Activated T-helper 1 cell treated with anti-CD3 and anti-CD28 coated beads, Interleukin-12 subunit alpha, Interleukin-12 subunit beta, Interleukin-2, Interleukin-4 antibody, amounts not matched to agents 30 ng/mL and 10 ng/mL and 1 ng/mL, durations not matched to agents 14 hours and 24 hours and 36 hours (primary cell): ENCODE data around the gene ATAD3B. TPM values are rescaled to one million over a fixed set of nuclear protein-coding genes. Genes with fewer than 3 reads are reported as not detected.
"Not testable (repeated sequence)": the region's sequence is repeated elsewhere in the genome, so short reads cannot be mapped to it uniquely, and the experiment has no call there.

Experiments
- DNase-seq: peaks from one replicate; pipeline ENCODE4 v3.0.0; 2021; ENCODE audit warnings: low spot score
- H3K27ac Mint-ChIP-seq: one replicate; pipeline ENCODE4 v1.8.0; 2021; ENCODE audit warnings: mild to moderate bottlenecking, mixed read lengths
- H3K27me3 Mint-ChIP-seq: one replicate; pipeline ENCODE4 v1.8.0; 2022; ENCODE audit warnings: mild to moderate bottlenecking, moderate library complexity, mixed read lengths; ENCODE audit not compliant: insufficient read depth
- H3K36me3 Mint-ChIP-seq: one replicate; pipeline ENCODE4 v1.8.0; 2021; ENCODE audit warnings: low read depth, mixed read lengths
- H3K4me1 Mint-ChIP-seq: one replicate; pipeline ENCODE4 v1.8.0; 2021; ENCODE audit warnings: low read depth, mixed read lengths
- H3K4me3 Mint-ChIP-seq: one replicate; pipeline ENCODE4 v1.8.0; 2021; ENCODE audit warnings: mild to moderate bottlenecking, moderate library complexity, mixed read lengths
- H3K9me3 Mint-ChIP-seq: one replicate; pipeline ENCODE4 v1.8.0; 2021; ENCODE audit warnings: mixed read lengths
- intact Hi-C: fragments of 100-400 bp; cut with micrococcal nuclease; formaldehyde crosslinking; loops from one replicate; pipeline ENCODE4 v1.15.1; 2024
- total RNA-seq: library from RNA; stranded (reverse); gene quantifications from 2 replicates; pipeline ENCODE4 v1.2.3, GENCODE V29; 2022

ATAD3B gene
- 106 and 113 TPM in 2 replicates for total RNA-seq

- H3K27ac Mint-ChIP-seq: peak within 1 kb of the TSS; percentile 86
- H3K27me3 Mint-ChIP-seq: no peaks in the 10 kb centered on the region
- intact Hi-C loops: loop anchor here (1.0 to 2.0 kb wide), 7 partner anchors 33 to 188 kb away; partner anchors contain the start of genes AURKAIP1, CCNL2, CDK11B and MIB2
- peak within 1 kb of the TSS; percentile 88 for H3K4me3 Mint-ChIP-seq
- peak; percentile 92 for DNase-seq
- no peaks in the 10 kb centered on the region for H3K9me3 Mint-ChIP-seq
- peaks cover 10% of the 10 kb centered on the region for H3K4me1 Mint-ChIP-seq
- peaks cover 2% of the 10 kb centered on the region for H3K36me3 Mint-ChIP-seq
Measured at GRCh38 chr1:1471389-1472052, at the start of gene ATAD3B. Gene ATAD3B, plus strand, starts transcription at chr1:1471765. Its CDS starts 120 bp downstream, at chr1:1471885.

- H3K27ac Mint-ChIP-seq: no peak overlapping the region
- DNase-seq: no peak
- H3K4me1 Mint-ChIP-seq: peaks cover 10% of the 10 kb centered on the region
- no peaks in the 10 kb centered on the region for H3K9me3 Mint-ChIP-seq
- H3K27me3 Mint-ChIP-seq: peaks cover 10% of the 10 kb centered on the region
- no peak overlapping the region for H3K4me3 Mint-ChIP-seq
- intact Hi-C loops: no loop called here
- H3K36me3 Mint-ChIP-seq: no peaks in the 10 kb centered on the region
Measured at GRCh38 chr1:1421907-1422464, 49.6 kb upstream of the ATAD3B start.

- Mint-ChIP-seq H3K27me3 (peaks cover 10% of the 10 kb centered on the region), H3K9me3 (no peaks in the 10 kb centered on the region), H3K4me1 (peaks cover 8% of the 10 kb centered on the region), H3K4me3 (no peak overlapping the region), H3K36me3 (no peaks in the 10 kb centered on the region), H3K27ac (no peak overlapping the region)
- DNase-seq: no peak
- intact Hi-C loops: no loop called here
Measured at GRCh38 chr1:1422465-1423244, 48.9 kb upstream of the ATAD3B start.

DNA sequence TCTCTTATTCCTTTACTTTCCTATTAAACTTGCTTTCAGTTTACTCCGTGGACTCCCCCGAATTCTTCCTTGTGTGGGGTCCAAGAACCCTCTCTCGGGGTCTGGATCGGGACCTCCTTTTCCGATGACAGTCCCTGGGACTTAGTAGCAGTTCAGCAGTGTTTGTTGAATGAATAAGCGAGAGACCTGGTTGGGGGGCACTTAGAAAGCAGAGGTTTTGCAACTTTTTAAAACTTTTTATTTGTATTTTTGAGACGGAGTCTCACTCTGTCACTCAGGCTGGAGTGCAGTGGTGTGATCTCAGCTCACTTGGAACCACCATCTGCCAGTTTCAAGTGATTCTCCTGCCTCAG is 48.3 kb upstream of the ATAD3B start:
- Mint-ChIP-seq H3K4me1 (peaks cover 2% of the 10 kb centered on the region), H3K36me3 (no peaks in the 10 kb centered on the region), H3K27me3 (peaks cover 10% of the 10 kb centered on the region), H3K9me3 (no peaks in the 10 kb centered on the region), H3K4me3 (no peak overlapping the region), H3K27ac (no peak overlapping the region)
- intact Hi-C loops: no loop called here
- DNase-seq: no peak

DNA sequence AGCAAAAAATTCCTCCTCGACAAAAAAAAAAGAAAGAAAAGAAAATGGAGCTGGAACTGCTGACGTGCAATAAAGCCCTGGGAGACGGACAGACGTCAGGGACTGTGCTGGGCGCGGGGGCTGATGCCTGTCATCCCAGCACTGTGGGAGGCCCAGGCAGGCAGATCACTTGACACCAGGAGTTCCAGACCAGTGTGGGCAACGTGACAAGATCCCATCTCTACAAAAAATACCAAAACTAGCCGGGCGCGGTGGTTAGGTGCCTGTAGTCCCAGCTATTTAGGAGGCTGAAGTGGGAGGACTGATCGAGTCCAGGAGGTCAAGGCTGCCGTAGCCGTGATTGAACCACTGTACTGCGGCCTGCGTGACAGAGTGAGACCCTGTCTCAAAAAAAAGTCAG is 46.9 kb upstream of the ATAD3B start:
- intact Hi-C loops: no loop called here
- H3K9me3 Mint-ChIP-seq: no peaks in the 10 kb centered on the region
- DNase-seq: no peak
- H3K27me3 Mint-ChIP-seq: peaks cover 22% of the 10 kb centered on the region
- no peaks in the 10 kb centered on the region for H3K36me3 Mint-ChIP-seq
- no peak overlapping the region for H3K4me3 Mint-ChIP-seq
- H3K27ac Mint-ChIP-seq: no peak overlapping the region
- H3K4me1 Mint-ChIP-seq: no peaks in the 10 kb centered on the region

DNA sequence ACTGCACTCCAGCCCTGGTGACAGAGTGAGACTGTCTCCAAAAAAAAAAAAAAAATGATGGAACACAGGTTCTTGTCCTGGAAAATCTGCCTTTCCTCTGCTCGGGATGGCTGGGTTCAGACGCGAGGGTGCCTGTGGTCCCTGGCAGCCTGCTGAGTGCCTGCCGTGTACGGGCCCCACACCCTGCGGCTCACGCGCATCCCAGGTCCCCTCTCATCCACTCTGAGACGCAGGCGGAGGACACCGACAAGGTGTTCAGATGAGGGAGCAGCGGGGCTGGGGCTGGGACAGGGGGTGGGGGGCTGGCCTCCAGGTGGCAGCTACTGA is 46.2 kb upstream of the ATAD3B start:
- no peak overlapping the region for H3K4me3 Mint-ChIP-seq
- H3K4me1 Mint-ChIP-seq: no peaks in the 10 kb centered on the region
- H3K27ac Mint-ChIP-seq: no peak overlapping the region

DNA sequence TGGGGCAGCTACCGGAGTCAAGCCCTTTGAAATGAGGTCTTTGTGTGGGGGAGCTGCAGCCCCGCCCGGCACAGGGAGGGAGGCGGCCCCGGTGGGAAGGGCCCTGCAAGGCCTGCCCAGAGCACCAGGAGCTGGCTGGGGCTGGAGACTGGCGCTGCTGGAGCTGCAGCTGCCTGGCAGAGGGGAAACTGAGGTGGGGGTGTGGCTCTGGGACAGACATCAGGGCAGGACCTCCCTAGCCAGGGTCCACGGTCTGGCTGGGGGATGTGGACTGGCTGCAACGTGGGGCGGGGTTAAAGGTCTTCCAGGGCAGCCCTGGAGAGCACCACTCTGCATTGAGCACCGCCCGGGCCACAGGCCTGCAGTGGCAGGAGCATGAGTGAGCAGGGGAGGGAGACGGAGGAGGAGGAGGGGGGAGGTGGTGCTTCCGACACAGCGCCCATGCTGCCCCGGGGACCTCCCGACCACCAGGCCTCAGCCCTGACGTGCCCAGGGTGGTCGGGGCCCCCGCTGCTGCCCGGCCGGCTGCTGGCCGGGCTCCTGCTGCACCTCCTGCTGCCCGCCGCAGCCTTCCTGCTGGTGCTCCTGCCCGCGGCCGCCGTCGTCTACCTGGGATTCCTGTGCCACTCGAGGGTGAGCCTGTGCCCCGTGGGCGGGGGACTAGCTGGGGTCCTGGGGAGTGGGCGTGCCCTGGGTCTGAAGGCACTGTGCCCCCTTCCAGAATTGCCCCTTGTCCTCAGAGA is 45.6 kb upstream of the ATAD3B start:
- H3K9me3 Mint-ChIP-seq: no peaks in the 10 kb centered on the region
- H3K36me3 Mint-ChIP-seq: no peaks in the 10 kb centered on the region
- intact Hi-C loops: no loop called here
- no peaks in the 10 kb centered on the region for H3K4me1 Mint-ChIP-seq
- H3K27ac Mint-ChIP-seq: no peak overlapping the region
- peaks cover 26% of the 10 kb centered on the region for H3K27me3 Mint-ChIP-seq
- DNase-seq: no peak
- H3K4me3 Mint-ChIP-seq: no peak overlapping the region

More for the DNA sequence above, 46.2 kb upstream of the ATAD3B start:
- Mint-ChIP-seq H3K27me3 (peaks cover 26% of the 10 kb centered on the region), H3K9me3 (no peaks in the 10 kb centered on the region), H3K36me3 (no peaks in the 10 kb centered on the region)
- intact Hi-C loops: no loop called here
- no peak for DNase-seq

- intact Hi-C loops: no loop called here
- Mint-ChIP-seq H3K4me1 (no peaks in the 10 kb centered on the region), H3K27me3 (peaks cover 28% of the 10 kb centered on the region), H3K9me3 (no peaks in the 10 kb centered on the region), H3K36me3 (no peaks in the 10 kb centered on the region), H3K4me3 (no peak overlapping the region), H3K27ac (no peak overlapping the region)
- no peak for DNase-seq
Measured at GRCh38 chr1:1426496-1427105, 45.0 kb upstream of the ATAD3B start.

DNA sequence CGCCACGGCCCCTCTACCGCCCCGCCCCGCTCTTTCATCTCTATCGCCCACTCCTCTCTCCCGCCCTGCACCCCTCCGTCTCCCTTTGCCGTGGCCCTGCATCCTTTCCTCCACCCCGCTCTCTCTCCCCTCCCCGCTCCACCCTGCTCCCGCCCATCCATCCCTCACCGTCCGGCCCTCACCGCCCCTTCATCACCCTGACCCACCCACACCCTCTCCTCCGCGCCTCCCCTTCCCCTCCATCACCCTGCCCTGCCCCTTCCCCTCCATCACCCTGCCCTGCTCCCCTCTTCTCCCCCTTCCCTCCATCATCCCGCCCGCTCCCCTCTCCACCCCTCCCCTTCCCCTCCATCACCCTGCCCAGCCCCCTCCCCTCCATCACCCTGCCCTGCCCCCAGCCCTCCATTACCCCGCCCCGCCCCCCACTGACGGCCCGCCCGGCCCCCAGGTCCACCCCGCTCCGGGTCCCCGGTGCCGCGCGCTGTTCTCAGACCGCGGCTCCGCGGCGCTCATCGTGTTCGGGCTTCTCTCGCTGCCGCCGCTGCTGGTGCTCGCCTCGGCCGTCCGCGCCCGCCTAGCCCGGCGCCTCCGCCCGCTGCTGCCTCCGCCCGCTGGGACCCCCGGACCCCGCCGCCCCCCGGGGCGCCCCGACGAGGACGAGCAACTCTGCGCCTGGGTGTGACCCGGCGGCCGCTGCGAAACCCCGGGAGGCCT is 44.3 kb upstream of the ATAD3B start:
- H3K27me3 Mint-ChIP-seq: peaks cover 26% of the 10 kb centered on the region
- no peaks in the 10 kb centered on the region for H3K36me3 Mint-ChIP-seq
- intact Hi-C loops: no loop called here
- H3K4me3 Mint-ChIP-seq: no peak overlapping the region
- H3K27ac Mint-ChIP-seq: no peak overlapping the region
- no peaks in the 10 kb centered on the region for H3K9me3 Mint-ChIP-seq
- no peak for DNase-seq
- H3K4me1 Mint-ChIP-seq: no peaks in the 10 kb centered on the region

DNA sequence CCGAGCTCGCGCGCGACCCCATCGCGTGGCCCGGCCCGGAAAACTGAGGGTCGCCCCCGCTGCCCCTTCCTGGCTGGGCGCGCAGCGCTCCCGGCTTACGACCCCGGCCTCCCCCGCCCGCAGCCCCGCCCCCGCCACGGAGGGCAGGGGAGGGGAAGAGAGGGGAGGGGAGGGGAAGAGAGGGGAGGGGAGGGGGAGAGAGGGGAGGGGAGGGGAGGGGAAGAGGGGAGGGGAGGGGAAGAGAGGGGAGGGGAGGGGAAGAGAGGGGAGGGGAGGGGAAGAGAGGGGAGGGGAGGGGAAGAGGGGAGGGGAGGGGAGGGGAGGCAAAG is 43.8 kb upstream of the ATAD3B start:
- H3K9me3 Mint-ChIP-seq: no peaks in the 10 kb centered on the region
- no peaks in the 10 kb centered on the region for H3K4me1 Mint-ChIP-seq
- peaks cover 24% of the 10 kb centered on the region for H3K27me3 Mint-ChIP-seq
- DNase-seq: no peak
- H3K27ac Mint-ChIP-seq: no peak overlapping the region
- no peaks in the 10 kb centered on the region for H3K36me3 Mint-ChIP-seq
- no peak overlapping the region for H3K4me3 Mint-ChIP-seq
- intact Hi-C loops: no loop called here

DNA sequence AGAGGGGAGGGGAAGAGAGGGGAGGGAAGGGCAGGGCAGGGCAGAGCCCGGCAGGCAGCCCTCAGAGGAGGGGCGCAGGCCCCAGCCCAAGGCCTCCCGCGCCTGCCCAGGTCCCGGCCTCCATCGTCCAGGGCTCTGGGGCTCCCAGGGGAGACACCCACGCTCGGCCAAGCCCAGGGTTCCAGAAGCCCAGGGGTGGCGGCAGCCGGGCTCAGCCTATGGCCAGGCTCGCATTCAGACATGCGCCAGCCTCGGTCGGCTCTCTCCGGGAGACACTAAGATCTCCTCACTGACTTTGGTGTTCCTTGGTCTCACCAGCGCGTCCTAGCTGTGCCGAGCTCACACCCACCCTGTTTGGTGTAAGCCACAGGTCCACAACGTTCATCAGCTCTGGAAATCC is 43.4 kb upstream of the ATAD3B start:
- Mint-ChIP-seq H3K27me3 (peaks cover 24% of the 10 kb centered on the region), H3K27ac (peak overlapping the region; percentile 59), H3K4me3 (peak overlapping the region; percentile 20)

GRCh38 chr1:1428967-1429366 is 42.6 kb upstream of the ATAD3B start:
- H3K27ac Mint-ChIP-seq, H3K9me3 Mint-ChIP-seq, H3K4me1 Mint-ChIP-seq, intact Hi-C loops, H3K4me3 Mint-ChIP-seq, H3K36me3 Mint-ChIP-seq, DNase-seq: not testable (repeated sequence)
- H3K27me3 Mint-ChIP-seq: peaks cover 24% of the 10 kb centered on the region

More for the DNA sequence above, 43.4 kb upstream of the ATAD3B start:
- Mint-ChIP-seq H3K9me3 (no peaks in the 10 kb centered on the region), H3K4me1 (no peaks in the 10 kb centered on the region), H3K36me3 (no peaks in the 10 kb centered on the region)
- intact Hi-C loops: no loop called here
- no peak for DNase-seq
